Gastrocnemius medialis (tissue), 4 donors: ENCODE results near the gene DHRSX.

Source experiments
- CTCF ChIP-seq, 5 experiments: fragments of 450-650 bp in 3 of 5; fragments of 200-600 bp in 2 of 5; sonication (generic) in 2 of 5; IDR thresholded peaks in 4 of 5; conservative IDR thresholded peaks in 1 of 5; 1 replicate in 4 of 5; 2 replicates in 1 of 5; pipeline ENCODE4 v1.5.1; 2016 to 2019; ENCODE audit warnings: antibody characterized with exemption in 5 of 5, mild to moderate bottlenecking in 3 of 5, moderate library complexity in 3 of 5
- POLR2A ChIP-seq, 2 donors: fragments of 450-650 bp; IDR thresholded peaks; one replicate each; pipeline ENCODE4 v1.6.1; 2017; ENCODE audit warnings: antibody characterized with exemption in 2 of 2, mild to moderate bottlenecking in 2 of 2, moderate library complexity in 2 of 2

GRCh38 chrX:2360731-2361130, 140.0 kb downstream of the DHRSX start:
- TF ChIP-seq CTCF (IDR thresholded peaks at IDR 0.05 in 4 of 5, conservative IDR thresholded peaks at IDR 0.05 in 1 of 5) (no peak), POLR2A (IDR thresholded peaks at IDR 0.05) (no peak)
